B cell (primary cell): Measurements from ENCODE around the gene ANKRD13D. TPM values are rescaled to one million over a fixed set of nuclear protein-coding genes. Genes with fewer than 3 reads are reported as not detected.

Experiments
- ATAC-seq: fragments of 200-7000 bp; cut with Tn5 transposase; one replicate; pipeline ENCODE4 v1.10.0; 2021; ENCODE audit warnings: low read depth, mild to moderate bottlenecking, moderate number of reproducible peaks, moderate library complexity
- CTCF ChIA-PET: fragments of 350-600 bp; sonication (Branson Sonifier 250); formaldehyde crosslinking; loops from one replicate; lab custom pipeline; 2021; ENCODE audit warnings: antibody characterized with exemption, inconsistent platforms; lab: Charles Lee
- POLR2A ChIA-PET: fragments of 350-600 bp; sonication (Branson Sonifier 250); formaldehyde crosslinking; loops from one replicate; lab custom pipeline; 2021; ENCODE audit warnings: antibody characterized with exemption; lab: Charles Lee
- DNase-seq: peaks from one replicate; pipeline ENCODE4 v3.0.0; 2013
- H2AFZ ChIP-seq: 2 replicates; pipeline ENCODE4 v1.6.1; 2012; ENCODE audit warnings: mild to moderate bottlenecking, low read depth, low read length; ENCODE audit not compliant: insufficient read depth, poor library complexity, severe bottlenecking
- H3K27ac ChIP-seq, 2 donors: 1 replicate in 1 of 2; 2 replicates in 1 of 2; pipeline ENCODE4 v1.5.1; 2012 to 2013; ENCODE audit warnings: low read length in 2 of 2, mild to moderate bottlenecking in 2 of 2, moderate library complexity in 1 of 2
- H3K27me3 ChIP-seq, 4 experiments: fragments of 200-600 bp in 1 of 4; sonication (generic) in 1 of 4; replicated peaks in 1 of 4; 1 replicate in 2 of 4; 2 replicates in 2 of 4; pipeline versions ENCODE4 v1.6.1 to v1.7.0; 2013 to 2016; ENCODE audit warnings: low read length in 3 of 4, mild to moderate bottlenecking in 2 of 4, mixed read lengths in 1 of 4, moderate library complexity in 1 of 4; ENCODE audit not compliant: insufficient read depth in 4 of 4, control insufficient read depth in 3 of 4; ENCODE audit errors: control extremely low read depth in 1 of 4
- H3K36me3 ChIP-seq, 2 experiments: replicated peaks in 1 of 2; 1 replicate in 1 of 2; 2 replicates in 1 of 2; pipeline versions ENCODE4 v1.6.1 to v1.7.1; 2013; ENCODE audit warnings: low read length in 1 of 2; ENCODE audit not compliant: insufficient read depth in 2 of 2, control insufficient read depth in 1 of 2; ENCODE audit errors: control extremely low read depth in 1 of 2, extremely low read depth in 1 of 2
- H3K4me1 ChIP-seq, 2 donors: fragments of 200-600 bp in 1 of 2; sonication (generic) in 1 of 2; 1 replicate in 1 of 2; 2 replicates in 1 of 2; pipeline versions ENCODE4 v1.5.1 to v1.6.1; 2013 to 2017; ENCODE audit warnings: low read length in 2 of 2; ENCODE audit not compliant: control insufficient read depth in 2 of 2, insufficient read depth in 2 of 2
- H3K4me2 ChIP-seq: replicated peaks from 2 replicates; pipeline ENCODE3; 2012; ENCODE audit warnings: mild to moderate bottlenecking, low read depth, low read length; ENCODE audit not compliant: poor library complexity, severe bottlenecking
- H3K4me3 ChIP-seq, 5 experiments: fragments of 200-600 bp in 1 of 5; sonication (generic) in 1 of 5; 1 replicate in 3 of 5; 2 replicates in 2 of 5; pipeline versions ENCODE4 v1.5.1 to v1.7.0; 2011 to 2016; ENCODE audit warnings: low read length in 4 of 5, mild to moderate bottlenecking in 4 of 5, low read depth in 2 of 5, control low read depth in 1 of 5, moderate library complexity in 1 of 5; ENCODE audit not compliant: insufficient read depth in 1 of 5; ENCODE audit errors: control extremely low read depth in 1 of 5, extremely low read depth in 1 of 5
- H3K79me2 ChIP-seq: fragments of 200-600 bp; sonication (generic); one replicate; pipeline ENCODE4 v1.6.0; 2016; ENCODE audit warnings: low read length; ENCODE audit not compliant: control insufficient read depth, insufficient read depth
- H3K9ac ChIP-seq: fragments of 200-600 bp; sonication (generic); 2 replicates; pipeline ENCODE4 v1.6.1; 2017; ENCODE audit warnings: mild to moderate bottlenecking, low read length, moderate library complexity
- H3K9me3 ChIP-seq, 3 donors: one replicate each; pipeline versions ENCODE4 v1.6.1 to v1.7.1; 2013; ENCODE audit warnings: low read length in 2 of 3; ENCODE audit not compliant: control insufficient read depth in 2 of 3, insufficient read depth in 1 of 3; ENCODE audit errors: control extremely low read depth in 1 of 3
- H4K20me1 ChIP-seq: 2 replicates; pipeline ENCODE4 v1.6.0; 2012; ENCODE audit warnings: mild to moderate bottlenecking, low read length; ENCODE audit not compliant: insufficient read depth, control insufficient read depth, poor library complexity, severe bottlenecking
- H3K27ac Mint-ChIP-seq: one replicate; pipeline ENCODE4 v1.8.0; 2021; ENCODE audit warnings: mixed read lengths
- H3K27me3 Mint-ChIP-seq: one replicate; pipeline ENCODE4 v1.8.0; 2021; ENCODE audit warnings: mixed read lengths
- H3K4me1 Mint-ChIP-seq: one replicate; pipeline ENCODE4 v1.8.0; 2021; ENCODE audit warnings: mixed read lengths
- H3K4me3 Mint-ChIP-seq: one replicate; pipeline ENCODE4 v1.8.0; 2021; ENCODE audit warnings: mixed read lengths
- H3K9me3 Mint-ChIP-seq: one replicate; pipeline ENCODE4 v1.8.0; 2022; ENCODE audit warnings: mixed read lengths; ENCODE audit not compliant: insufficient read depth
- CTCF ChIP-seq: fragments of 200-600 bp; IDR thresholded peaks from one replicate; pipeline ENCODE4 v1.8.0; 2022; ENCODE audit warnings: antibody characterized with exemption, mild to moderate bottlenecking
- EZH2 ChIP-seq: IDR thresholded peaks from 2 replicates; pipeline ENCODE4 v1.6.1; 2012; ENCODE audit warnings: borderline replicate concordance, low read depth, mild to moderate bottlenecking, moderate library complexity, low read length; ENCODE audit not compliant: insufficient read depth, poor library complexity, severe bottlenecking
- WGBS: methylation state at CpG from one replicate; pipeline ENCODE4 v1.1.5; 2013; ENCODE audit warnings: missing lambda C conversion rate; ENCODE audit not compliant: insufficient coverage; 5-methylcytosine and 5-hydroxymethylcytosine counted together
- intact Hi-C: fragments of 100-400 bp; cut with micrococcal nuclease; formaldehyde crosslinking; loops from one replicate; pipeline ENCODE4 v1.10.0; 2022
- polyA plus RNA-seq: library from polyadenylated mRNA; depleted of rRNA; stranded (reverse); fragments of >200 nt; gene quantifications from 2 replicates; pipeline ENCODE4 v1.2.3, GENCODE V29; 2012
- total RNA-seq, 2 donors: library from RNA; stranded (reverse); fragments of 120-200 nt in 1 of 2; gene quantifications; 1 replicate in 1 of 2; 2 replicates in 1 of 2; pipeline versions ENCODE4 v1.2.3 to v1.2.4, GENCODE V29; 2013 to 2022

ANKRD13D gene
- total and polyA plus RNA-seq, 2 donors (not counting 1 experiment from before 2014, with no cell fraction given), result 189 to 252 TPM

GRCh38 chr11:67282876-67283371 is 6.2 kb upstream of the ANKRD13D start:
- DNase-seq (no peak), ATAC-seq (no peak)
- Mint-ChIP-seq H3K27ac (peak overlapping the region; percentile 81), H3K4me3 (no peak overlapping the region), H3K27me3 (no peaks in the 10 kb centered on the region), H3K4me1 (peaks cover 46% of the 10 kb centered on the region), H3K9me3 (no peaks in the 10 kb centered on the region)
- Histone ChIP-seq H3K27ac (peak overlapping the region in 1 of 2 donors; percentile 46), H3K9ac (no peak overlapping the region), H2AFZ (no peak overlapping the region), H3K4me2 (no peak overlapping the region), H3K4me1 (peaks cover 53 to 59% of the 10 kb centered on the region in 2 donors), H3K9me3 (no peaks in the 10 kb centered on the region), H3K4me3 (no peak overlapping the region), H3K27me3 (no peaks in the 10 kb centered on the region), H3K36me3 (peaks cover 0 to 93% of the 10 kb centered on the region in 2 experiments), H4K20me1 (peaks cover 59% of the 10 kb centered on the region), H3K79me2 (peaks cover 77% of the 10 kb centered on the region)
- TF ChIP-seq CTCF, result no peak
- CTCF ChIA-PET, result interaction anchor here (0.7 to 2.5 kb wide), 6 partner anchors 12 to 67 kb away, joined by 3 to 8 read pairs (median 5); no protein-coding TSS in a partner anchor
- POLR2A ChIA-PET, result interaction anchor here (0.9 to 6.8 kb wide), 2 partner anchors 10 to 13 kb away, joined by 3 to 43 read pairs; no protein-coding TSS in a partner anchor
- intact Hi-C loops, result no loop called here
- WGBS, result 96% methylated on average over 11 of the region's 11 CpGs

GRCh38 chr11:67283481-67283963 is 5.6 kb upstream of the ANKRD13D start:
- H3K36me3 ChIP-seq, result peaks cover 0 to 89% of the 10 kb centered on the region in 2 experiments
- H3K27ac ChIP-seq, result peak overlapping the region in 1 of 2 donors; percentile 46
- no peak for ATAC-seq
- Mint-ChIP-seq H3K4me3 (no peak overlapping the region), H3K27me3 (no peaks in the 10 kb centered on the region), H3K27ac (peak overlapping the region; percentile 65), H3K9me3 (no peaks in the 10 kb centered on the region), H3K4me1 (peaks cover 45% of the 10 kb centered on the region)
- H2AFZ ChIP-seq, result no peak overlapping the region
- peaks cover 58% of the 10 kb centered on the region for H4K20me1 ChIP-seq
- no peak overlapping the region for H3K9ac ChIP-seq
- H3K4me1 ChIP-seq, result peaks cover 51 to 58% of the 10 kb centered on the region in 2 donors
- H3K79me2 ChIP-seq, result peaks cover 71% of the 10 kb centered on the region
- DNase-seq, result no peak
- intact Hi-C loops, result no loop called here
- no peaks in the 10 kb centered on the region for H3K27me3 ChIP-seq
- no peak overlapping the region for H3K4me2 ChIP-seq
- ChIA-PET CTCF (interaction anchor here (0.7 to 2.5 kb wide), 7 partner anchors 9 to 67 kb away, joined by 3 to 8 read pairs (median 5); no protein-coding TSS in a partner anchor), POLR2A (interaction anchor here (0.9 to 6.8 kb wide), 2 partner anchors 10 to 14 kb away, joined by 3 to 43 read pairs; no protein-coding TSS in a partner anchor)
- 96% methylated on average over 12 of the region's 13 CpGs for WGBS
- no peak for TF ChIP-seq EZH2
- no peak for TF ChIP-seq CTCF
- H3K4me3 ChIP-seq, result no peak overlapping the region
- H3K9me3 ChIP-seq, result no peaks in the 10 kb centered on the region
